ENCODE results near the gene SH3GL3.

GRCh38 chr15:83556068-83556467 lies 108.9 kb downstream of the SH3GL3 start:
- TF ChIP-seq POLR2A (IDR thresholded peaks at IDR 0.05; ENCODE audit: low read length), result no peak
- no peak for TF ChIP-seq GATA1 (IDR thresholded peaks at IDR 0.05; ENCODE audit: low read depth, low read length)
